SH-SY5Y (cell line): ENCODE data around the gene TBC1D12.

ENCODE experiments used
- GATA2 ChIP-seq: IDR thresholded peaks from 2 replicates; pipeline ENCODE4 v1.6.1; 2011; ENCODE audit warnings: mild to moderate bottlenecking, low read depth, low read length
- GATA3 ChIP-seq: IDR thresholded peaks from 2 replicates; pipeline ENCODE4 v1.6.1; 2011; ENCODE audit warnings: low read depth, mild to moderate bottlenecking, low read length, moderate library complexity

The TBC1D12 gene

DNA sequence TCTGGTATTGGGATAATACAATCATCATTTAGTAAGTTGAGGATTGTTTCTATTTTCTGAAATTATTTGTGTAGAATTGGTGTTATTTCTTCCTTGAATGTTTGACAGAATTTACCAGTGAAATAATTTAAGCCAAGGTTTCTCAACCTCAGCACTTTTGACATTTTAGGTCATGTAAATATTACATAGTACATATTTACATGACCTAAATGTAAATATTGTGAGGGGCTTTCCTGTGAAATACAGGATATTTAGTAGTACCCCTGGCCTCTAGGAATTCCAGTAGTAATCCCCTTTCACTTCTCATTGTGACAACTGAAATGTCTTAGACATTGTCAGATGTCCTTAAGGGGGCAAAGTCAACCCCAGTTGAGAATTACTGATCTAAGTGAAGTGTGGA is 59.8 kb downstream of the TBC1D12 start:
- TF ChIP-seq GATA3: no peak
- no peak for TF ChIP-seq GATA2

DNA sequence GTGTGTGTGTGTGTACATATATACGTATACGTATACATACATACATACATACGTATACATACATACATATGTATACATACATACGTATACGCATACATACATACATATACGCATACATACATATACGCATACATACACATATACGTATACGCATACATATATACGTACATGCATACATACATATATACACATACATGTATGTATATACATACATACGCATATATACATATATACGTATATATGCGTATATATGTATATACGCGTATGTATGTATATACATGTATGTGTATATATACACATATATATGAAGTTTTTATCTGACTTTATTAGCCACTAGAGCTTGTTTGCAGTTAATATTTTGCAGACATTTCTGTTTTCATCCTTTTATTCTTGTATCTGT is 63.3 kb downstream of the TBC1D12 start:
- TF ChIP-seq GATA3 (no peak), GATA2 (no peak)

DNA sequence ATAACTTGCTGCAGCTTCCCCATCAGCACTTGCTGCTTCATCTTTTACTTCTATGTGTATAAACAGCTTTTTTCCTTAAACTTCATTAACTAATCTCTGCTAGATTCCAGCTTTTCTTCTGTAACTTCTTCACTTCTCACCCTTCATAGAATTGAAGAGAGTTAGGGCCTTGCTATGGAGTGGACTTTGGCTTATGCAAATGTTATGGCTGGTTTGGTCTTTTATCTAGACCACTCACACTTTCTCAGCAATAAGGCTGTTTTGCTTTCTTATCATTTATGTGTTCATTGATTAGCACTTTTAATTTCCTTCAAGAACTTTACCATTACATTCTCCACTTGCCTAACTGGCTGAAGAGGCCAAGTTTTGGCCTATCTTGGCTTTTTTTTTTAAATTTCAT is 79.1 kb downstream of the TBC1D12 start:
- TF ChIP-seq GATA3 (no peak), GATA2 (no peak)

DNA sequence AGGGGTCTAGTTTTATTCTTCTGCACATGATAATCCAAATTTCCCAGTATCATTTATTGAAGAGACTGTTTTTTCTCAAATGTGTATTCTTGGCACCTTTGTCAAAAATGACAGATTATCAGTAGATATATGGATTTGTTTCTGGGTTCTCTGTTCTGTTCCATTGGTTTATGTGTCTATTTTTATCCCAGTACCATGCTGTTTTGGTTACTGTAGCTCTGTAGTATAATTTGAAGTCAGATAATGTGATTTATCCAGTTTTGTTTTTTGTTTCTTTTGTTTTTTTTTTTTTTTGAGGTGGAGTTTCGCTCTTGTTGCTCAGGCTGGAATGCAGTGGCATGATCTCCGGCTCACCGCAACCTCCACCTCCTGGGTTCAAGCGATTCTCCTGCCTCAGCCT is 81.6 kb downstream of the TBC1D12 start:
- no peak for TF ChIP-seq GATA2
- TF ChIP-seq GATA3: no peak

DNA sequence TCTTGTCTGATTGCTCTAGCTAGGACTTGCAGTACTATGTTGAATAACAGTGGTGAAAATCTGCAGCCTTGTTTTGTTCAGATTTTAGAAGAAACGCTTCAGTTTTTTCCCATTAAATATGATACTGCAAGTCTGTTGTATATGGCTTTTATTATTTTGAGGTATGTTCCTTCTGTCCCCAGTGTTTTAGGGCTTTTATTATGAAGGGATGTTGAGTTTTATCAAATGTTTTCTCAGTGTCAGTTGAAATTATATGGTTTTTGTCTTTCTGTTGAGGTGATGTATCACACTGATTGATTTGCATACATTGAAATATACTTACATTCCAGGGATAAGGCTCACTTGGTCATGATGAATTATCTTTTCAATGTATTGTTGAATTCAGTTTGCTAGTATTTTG is 82.8 kb downstream of the TBC1D12 start:
- TF ChIP-seq GATA3: no peak
- no peak for TF ChIP-seq GATA2

DNA sequence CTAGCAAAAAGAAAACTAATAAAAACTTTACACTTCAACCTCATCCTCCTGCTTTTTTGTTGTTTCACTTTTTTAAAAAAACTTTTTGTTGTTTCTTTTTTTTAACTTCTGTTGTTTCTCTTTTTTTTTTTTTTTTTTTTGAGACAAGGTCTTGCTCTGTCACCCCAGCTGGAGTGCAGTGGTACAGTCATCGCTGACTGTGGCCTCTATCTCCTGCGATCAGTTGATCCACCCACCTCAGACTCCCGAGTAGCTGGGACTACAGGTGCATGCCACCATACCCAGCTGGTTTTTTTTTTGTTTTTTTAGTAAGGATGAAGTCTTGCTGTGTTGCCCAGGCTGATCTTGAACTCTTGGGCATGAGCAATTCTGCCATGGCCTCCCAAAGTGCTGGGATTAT is 85.2 kb downstream of the TBC1D12 start:
- TF ChIP-seq GATA3: no peak
- TF ChIP-seq GATA2: no peak

DNA sequence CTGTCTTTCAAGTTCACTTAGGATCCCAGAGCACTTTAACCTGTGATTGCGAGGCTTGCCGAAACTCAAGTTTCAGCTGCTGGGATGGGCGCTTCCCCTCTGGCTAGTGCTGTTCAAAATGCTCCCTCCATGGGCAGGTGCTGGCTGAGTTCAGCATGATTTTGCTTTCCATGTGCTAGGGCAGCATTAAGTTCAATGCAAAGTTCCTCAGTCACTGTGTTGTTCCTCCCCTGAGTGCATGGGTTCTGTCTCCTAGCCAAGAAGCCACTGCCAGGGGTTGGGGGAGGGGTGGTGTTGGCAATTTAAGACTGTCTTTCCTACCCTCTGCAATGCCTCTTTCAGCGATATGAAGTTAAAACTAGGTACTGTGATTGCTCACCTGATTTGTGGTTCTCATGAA is 86.8 kb downstream of the TBC1D12 start:
- TF ChIP-seq GATA3: no peak
- no peak for TF ChIP-seq GATA2

DNA sequence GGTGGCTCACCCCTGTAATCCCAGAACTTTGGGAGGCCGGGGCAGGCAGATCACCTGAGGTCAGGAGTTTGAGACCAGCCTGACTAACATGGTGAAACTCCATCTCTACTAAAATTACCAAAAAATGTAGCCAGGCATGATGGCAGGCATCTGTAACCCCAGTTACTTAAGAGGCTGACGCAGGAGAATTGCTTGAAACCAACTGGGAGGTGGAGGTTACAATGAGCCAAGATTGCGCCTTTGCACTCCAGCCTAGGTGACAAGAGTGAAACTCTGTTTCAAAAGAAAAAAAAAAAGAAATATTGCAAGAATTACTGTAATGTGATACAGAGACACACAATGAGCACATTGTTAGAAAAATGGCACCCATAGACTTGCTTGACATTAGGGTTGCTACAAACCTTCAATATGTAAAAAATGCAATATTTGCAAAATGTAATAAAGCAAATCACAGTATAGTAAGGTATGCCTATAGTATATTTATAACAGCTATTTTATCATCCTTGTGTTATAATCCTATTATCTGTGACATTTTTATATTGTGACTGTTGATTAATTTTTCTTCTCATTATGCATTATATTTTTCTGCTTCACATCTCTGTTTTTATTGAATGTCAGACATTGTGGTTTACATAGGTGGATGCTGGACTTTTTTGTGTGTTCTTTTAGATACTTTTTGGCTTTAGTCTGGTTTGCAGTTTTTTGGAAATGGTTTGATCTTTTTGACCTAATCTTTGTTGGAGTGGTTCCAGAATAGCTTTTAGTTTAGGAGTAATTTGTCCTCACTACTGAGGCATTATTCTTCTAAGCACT is 87.8 kb downstream of the TBC1D12 start:
- TF ChIP-seq GATA2: no peak

DNA sequence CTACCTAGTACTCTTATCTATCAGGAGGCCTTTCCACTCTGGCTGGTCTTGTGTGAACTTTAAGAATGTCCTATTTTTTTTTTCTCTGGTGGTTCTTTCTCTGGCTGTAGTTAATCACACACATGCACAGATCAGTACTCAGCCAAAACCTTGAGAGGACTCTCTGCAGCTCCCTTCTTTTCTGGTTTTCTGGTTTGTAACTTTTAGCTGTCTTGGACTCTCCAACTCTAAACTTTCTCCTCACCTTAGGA is 88.4 kb downstream of the TBC1D12 start:
- TF ChIP-seq GATA3 (no peak), GATA2 (no peak)

DNA sequence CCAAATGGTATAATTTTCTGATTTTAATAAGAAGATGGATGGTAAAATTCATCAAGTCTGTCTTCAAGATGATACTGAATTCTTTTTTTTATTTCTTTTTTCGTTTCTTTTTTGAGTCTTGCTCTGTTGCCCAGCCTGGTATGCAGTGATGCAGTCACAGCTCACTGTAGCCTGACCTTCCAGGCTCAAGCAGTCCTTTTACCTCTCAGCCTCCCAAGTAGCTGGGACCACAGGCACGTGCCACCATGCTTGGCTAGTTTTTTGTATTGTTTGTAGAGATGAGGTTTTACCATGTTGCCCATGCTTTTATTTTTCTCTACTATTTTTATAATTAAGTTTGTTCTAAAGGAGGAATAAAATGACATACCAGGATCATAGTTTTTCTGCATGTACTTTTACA is 91.1 kb downstream of the TBC1D12 start:
- TF ChIP-seq GATA3 (no peak), GATA2 (no peak)

DNA sequence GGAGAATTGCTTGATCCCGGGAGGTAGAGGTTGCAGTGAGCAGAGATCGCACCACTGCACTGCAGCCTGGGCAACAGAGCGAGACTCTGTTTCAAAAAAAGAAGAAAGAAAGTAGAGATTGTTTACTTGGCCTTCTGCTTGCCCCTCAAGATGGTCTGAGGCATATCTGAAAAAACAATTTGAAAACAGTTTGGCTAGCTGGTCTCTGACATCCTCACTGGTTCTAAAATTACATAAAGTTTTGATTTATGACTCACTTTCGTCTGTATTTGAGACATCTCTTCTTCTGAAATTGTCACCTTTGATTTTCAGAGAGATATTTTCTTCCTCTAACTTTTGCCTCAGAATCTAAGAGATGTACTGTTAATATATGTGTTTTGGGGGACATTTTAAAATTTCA is 93.7 kb downstream of the TBC1D12 start:
- TF ChIP-seq GATA3 (no peak), GATA2 (no peak)

DNA sequence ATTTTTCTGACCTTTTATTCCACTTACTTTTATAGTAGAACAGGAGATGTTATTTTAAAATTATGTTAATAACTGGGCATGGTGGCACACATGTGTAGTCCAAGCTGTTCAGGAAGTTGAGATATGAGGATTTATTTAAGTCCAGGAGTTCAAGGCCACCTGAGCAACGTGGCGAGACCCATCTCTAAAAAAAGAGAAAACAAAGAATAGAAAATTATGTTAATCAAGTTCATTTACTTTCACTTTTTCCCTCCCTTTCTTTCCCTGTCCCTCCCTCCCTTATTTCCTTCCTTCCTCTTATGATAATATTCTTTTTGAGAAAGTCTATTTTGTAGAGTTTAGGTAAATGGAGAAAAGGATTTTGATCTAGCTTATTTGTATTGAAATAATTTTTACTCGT is 94.3 kb downstream of the TBC1D12 start:
- no peak for TF ChIP-seq GATA3
- TF ChIP-seq GATA2: no peak

DNA sequence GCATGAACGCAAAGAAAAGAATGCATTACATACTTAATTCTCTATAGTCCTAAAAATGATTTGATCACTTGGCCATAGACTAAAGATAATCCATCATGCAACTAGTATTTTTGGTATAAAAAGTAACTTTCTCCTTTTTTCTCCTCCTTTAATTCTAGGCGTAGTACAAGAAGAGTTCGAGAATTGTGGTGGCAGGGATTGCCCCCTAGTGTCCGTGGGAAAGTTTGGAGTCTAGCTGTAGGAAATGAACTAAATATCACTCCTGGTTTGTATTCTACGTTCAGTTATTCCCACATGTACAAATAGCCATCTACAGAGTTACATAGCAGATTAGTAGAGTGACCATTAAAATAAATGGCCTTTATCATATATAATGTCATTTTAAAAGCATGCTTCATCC is 97.7 kb downstream of the TBC1D12 start:
- TF ChIP-seq GATA3 (no peak), GATA2 (no peak)

DNA sequence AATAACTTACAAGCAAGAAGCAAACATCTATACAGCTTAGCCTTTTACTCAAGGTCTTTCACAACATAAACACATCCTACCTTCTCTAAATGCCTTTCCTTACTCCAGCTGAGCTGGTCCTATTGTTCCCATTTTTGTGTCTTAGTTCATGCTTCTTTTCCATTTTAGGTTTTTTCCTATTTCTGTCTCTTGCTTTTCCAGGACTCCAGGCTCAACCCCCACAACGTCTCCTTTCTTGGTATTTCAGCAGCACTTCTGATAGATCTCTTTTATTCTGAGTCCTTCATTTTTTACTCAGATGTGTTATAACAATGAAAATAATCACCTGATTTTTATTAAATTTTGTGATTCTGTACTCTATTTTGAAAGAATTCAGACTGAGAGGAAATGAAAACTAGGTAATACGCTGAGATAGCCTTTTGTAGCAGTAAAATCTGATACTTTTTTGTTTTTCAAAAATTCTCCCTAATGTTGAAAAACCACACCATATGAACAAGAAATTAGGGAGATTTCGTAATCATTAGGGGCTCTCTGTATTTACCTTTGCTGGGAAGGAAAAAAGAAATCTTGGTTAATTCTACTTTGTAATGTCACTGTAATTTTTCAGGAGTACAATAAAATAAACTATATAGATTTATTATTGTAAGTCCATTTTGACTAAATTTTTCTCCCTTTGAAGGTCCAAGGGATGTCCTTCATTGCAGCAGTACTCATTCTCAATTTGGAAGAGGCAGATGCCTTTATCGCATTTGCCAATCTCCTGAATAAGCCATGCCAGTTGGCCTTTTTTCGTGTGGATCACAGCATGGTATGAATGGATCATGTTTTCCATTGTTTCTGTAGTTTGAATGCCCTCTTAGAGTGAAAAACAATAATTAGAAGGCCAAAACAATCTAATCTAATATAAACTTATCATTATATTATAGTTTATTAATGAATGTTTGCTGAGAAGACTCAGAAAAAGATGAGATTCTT is 119.2 kb downstream of the TBC1D12 start:
- TF ChIP-seq GATA3: no peak
- TF ChIP-seq GATA2: no peak

DNA sequence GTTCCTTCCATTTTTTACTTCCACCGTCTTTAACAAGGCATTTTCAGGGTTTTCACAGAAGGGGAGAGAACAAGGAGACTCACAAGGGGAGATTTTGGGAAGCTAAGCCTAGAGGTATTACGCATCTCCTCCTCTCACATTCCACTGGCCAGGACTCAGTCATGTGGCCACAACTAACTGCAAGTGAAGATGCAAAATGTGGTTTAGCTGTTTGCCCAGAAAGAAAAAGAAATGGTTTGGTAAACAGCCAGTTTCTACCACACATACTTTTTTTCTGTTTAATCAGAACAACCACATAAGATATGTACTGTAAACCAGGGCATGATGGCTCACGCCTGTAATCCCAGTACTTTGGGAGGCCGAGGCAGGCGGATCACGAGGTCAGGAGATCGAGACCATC is 121.8 kb downstream of the TBC1D12 start:
- TF ChIP-seq GATA3 (no peak), GATA2 (no peak)

DNA sequence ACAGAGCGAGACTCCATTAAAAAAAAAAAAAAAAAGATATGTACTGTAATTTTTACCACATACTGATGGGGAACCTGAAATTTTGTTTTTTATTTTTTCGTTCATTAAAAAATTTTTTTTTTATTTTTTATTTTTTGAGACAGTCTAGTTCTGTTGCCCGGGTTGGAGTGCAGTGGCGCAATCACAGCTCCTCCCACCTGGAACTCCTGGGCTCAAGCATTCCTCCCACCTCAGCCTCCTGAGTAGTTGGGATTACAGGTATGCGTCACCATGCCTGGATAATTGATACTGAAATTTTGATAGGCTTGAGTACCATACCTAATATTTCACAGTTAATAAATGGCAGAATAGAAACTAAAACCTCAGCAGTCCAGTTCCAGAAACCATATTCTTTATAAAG is 122.4 kb downstream of the TBC1D12 start:
- TF ChIP-seq GATA3 (no peak), GATA2 (no peak)
